Activated CD4-positive, alpha-beta T cell treated with anti-CD3 and anti-CD28 coated beads for 36 hours (primary cell): ENCODE results near the gene ATP12A. TPM values are rescaled to one million over a fixed set of nuclear protein-coding genes. Genes with fewer than 3 reads are reported as not detected.
"Not testable (repeated sequence)": the region's sequence is repeated elsewhere in the genome, so short reads cannot be mapped to it uniquely, and the experiment has no call there.

Experiments used
- ATAC-seq: fragments of 200-7000 bp; cut with Tn5 transposase; one replicate; pipeline ENCODE4 v1.10.0; 2021; ENCODE audit warnings: mild to moderate bottlenecking, moderate library complexity
- CTCF ChIA-PET: fragments of 350-600 bp; sonication (Branson Sonifier 250); formaldehyde crosslinking; loops from one replicate; lab custom pipeline; 2021; ENCODE audit warnings: antibody characterized with exemption; lab: Charles Lee
- POLR2A ChIA-PET: fragments of 350-600 bp; sonication (Branson Sonifier 250); formaldehyde crosslinking; loops from one replicate; lab custom pipeline; 2021; ENCODE audit warnings: antibody characterized with exemption, inconsistent platforms; lab: Charles Lee
- DNase-seq: peaks from one replicate; pipeline ENCODE4 v3.0.0-alpha.2; 2020
- H3K27ac Mint-ChIP-seq: one replicate; pipeline ENCODE4 v1.8.0; 2021; ENCODE audit warnings: mixed read lengths
- H3K27me3 Mint-ChIP-seq: one replicate; pipeline ENCODE4 v1.8.0; 2021; ENCODE audit warnings: mixed read lengths
- H3K36me3 Mint-ChIP-seq: one replicate; pipeline ENCODE4 v1.8.0; 2021; ENCODE audit warnings: low read depth, mixed read lengths
- H3K4me1 Mint-ChIP-seq: one replicate; pipeline ENCODE4 v1.8.0; 2021; ENCODE audit warnings: mixed read lengths
- H3K4me3 Mint-ChIP-seq: one replicate; pipeline ENCODE4 v1.8.0; 2021; ENCODE audit warnings: mild to moderate bottlenecking, moderate library complexity, mixed read lengths
- H3K9me3 Mint-ChIP-seq: one replicate; pipeline ENCODE4 v1.8.0; 2021; ENCODE audit warnings: low read depth, mixed read lengths
- intact Hi-C, 2 experiments: fragments of 100-400 bp; cut with DNase I in 1 of 2; cut with micrococcal nuclease in 1 of 2; formaldehyde crosslinking; loops; one replicate each; pipeline versions ENCODE4 v1.14.2 to v1.15.1; 2022 to 2024; cut with DNase I, micrococcal nuclease
- total RNA-seq, 2 experiments: library from RNA; stranded (reverse); gene quantifications; one replicate each; pipeline ENCODE4 v1.2.3, GENCODE V29; 2021

Gene ATP12A
- total RNA-seq, 2 experiments from 2014 or later: 0.09 to 0.16 TPM

DNA sequence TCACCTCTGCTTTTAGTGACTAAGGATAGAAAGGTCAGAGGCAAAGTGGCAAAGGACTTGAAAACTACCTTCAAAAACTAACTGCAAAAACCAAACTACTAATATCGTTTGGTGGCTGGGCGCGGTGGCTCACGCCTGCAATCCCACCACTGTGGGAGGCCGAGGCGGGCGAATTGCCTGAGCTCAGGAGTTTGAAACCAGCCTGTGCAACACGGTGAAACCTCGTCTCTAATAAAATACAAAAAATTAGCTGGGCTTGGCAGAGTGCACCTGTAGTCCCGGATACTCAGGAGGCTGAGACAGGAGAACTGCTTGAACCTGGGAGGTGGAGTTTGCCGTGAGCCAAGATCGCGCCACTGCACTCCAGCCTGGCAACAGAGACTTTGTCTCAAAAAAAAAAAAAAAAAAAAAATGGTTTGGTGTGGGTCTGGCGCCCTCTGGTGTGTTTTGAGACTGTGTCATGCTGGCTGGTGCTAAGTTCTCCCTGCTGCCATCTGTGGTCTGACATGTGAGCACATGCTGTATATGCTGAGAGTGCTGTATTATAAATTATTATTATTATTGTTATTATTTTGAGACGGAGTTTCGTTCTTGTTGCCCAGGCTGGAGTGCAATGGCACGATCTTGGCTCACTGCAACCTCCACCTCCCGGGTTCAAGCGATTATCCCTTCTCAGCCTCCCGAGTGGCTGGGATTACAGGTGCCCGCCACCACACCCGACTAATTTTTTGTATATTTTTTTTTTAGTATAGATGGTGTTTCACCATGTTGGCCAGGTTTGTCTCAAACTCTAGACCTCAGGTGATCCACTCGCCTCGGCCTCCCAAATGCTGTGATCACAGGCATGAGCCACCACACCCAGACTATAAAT is 47.8 kb downstream of the ATP12A start:
- no peaks in the 10 kb centered on the region for H3K4me1 Mint-ChIP-seq
- peak; percentile 99 for ATAC-seq
- H3K27me3 Mint-ChIP-seq: peaks cover 6% of the 10 kb centered on the region
- H3K27ac Mint-ChIP-seq: no peak overlapping the region
- H3K4me3 Mint-ChIP-seq: no peak overlapping the region
- peak; percentile 82 for DNase-seq
- H3K9me3 Mint-ChIP-seq: peaks cover 5% of the 10 kb centered on the region
- ChIA-PET CTCF (interaction anchor here (0.6 to 2.5 kb wide), 31 partner anchors 8 to 269 kb away, joined by 3 to 39 read pairs (median 4); no protein-coding TSS in a partner anchor), POLR2A (interaction anchor here (1.1 kb wide), 1 partner anchor 19 kb away, joined by 4 read pairs; no protein-coding TSS in a partner anchor)
- no peaks in the 10 kb centered on the region for H3K36me3 Mint-ChIP-seq
- intact Hi-C loops: loop anchor here (1.0 to 10.0 kb wide), 7 partner anchors 34 to 148 kb away; no protein-coding TSS in a partner anchor

DNA sequence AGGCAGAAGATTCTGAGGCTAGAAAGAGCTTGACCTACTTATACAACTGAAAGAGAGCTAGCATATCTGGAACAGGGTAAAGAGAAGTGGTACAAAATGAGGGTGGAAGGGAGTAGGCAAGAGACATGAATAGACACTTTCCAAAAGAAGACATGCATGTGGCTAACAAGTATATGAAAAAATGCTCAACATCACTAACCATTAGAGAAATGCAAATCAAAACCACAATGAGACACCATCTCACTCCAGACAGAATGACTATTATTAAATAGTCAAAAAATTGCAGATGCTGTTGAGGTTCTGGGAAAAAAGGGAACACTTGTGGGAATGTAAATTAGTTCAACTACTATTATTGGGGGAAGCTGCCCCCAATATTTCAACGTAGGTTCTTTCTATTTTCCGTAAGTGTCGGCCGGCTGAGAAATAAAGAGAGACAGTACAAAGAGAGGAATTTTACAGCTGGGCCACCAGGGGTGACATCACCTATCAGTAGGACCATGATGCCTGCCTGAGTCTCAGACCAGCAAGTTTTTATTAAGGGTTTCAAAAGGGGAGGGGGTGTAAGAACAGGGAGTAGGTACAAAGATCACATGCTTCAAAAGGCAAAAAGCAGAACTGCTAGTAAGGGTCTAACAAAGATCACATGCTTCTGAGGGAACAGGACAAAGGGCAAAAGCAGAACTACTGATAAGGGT is 50.8 kb downstream of the ATP12A start:
- H3K27me3 Mint-ChIP-seq, intact Hi-C loops, H3K4me3 Mint-ChIP-seq, H3K36me3 Mint-ChIP-seq, DNase-seq, ATAC-seq, H3K9me3 Mint-ChIP-seq, H3K4me1 Mint-ChIP-seq, H3K27ac Mint-ChIP-seq: not testable (repeated sequence)
- ChIA-PET CTCF (interaction anchor here (0.7 to 1.1 kb wide), 4 partner anchors 8 to 27 kb away, joined by 3 to 4 read pairs (median 4); no protein-coding TSS in a partner anchor), POLR2A (interaction anchor here (0.6 kb wide), 1 partner anchor 264 kb away, joined by 4 read pairs; no protein-coding TSS in a partner anchor)

DNA sequence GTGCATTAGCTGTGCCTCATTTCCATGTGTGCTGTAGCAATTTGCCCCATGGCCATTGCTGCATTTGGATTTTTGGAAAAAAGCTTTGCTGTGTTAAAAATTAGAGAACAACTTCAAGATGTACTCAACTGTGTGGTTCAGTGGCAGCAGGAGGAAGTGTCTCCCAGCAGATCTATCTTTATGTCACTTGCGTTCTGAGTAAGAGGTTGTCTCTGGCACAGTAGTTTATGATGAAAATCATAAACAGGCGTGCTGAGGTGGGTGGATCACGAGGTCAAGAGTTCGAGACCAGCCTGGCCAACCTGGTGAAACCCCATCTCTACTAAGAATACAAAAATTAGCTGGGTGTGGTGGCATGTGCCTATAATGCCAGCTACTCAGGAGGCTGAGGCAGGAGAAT is 54.7 kb downstream of the ATP12A start:
- no peak overlapping the region for H3K27ac Mint-ChIP-seq
- DNase-seq: peak; percentile 20
- H3K9me3 Mint-ChIP-seq: peaks cover 5% of the 10 kb centered on the region
- ChIA-PET CTCF (interaction anchor here (1.1 kb wide), 1 partner anchor 24 kb away, joined by 5 read pairs; no protein-coding TSS in a partner anchor), POLR2A (no interaction called here)
- no peak overlapping the region for H3K4me3 Mint-ChIP-seq
- peaks cover 4% of the 10 kb centered on the region for H3K27me3 Mint-ChIP-seq
- no peaks in the 10 kb centered on the region for H3K36me3 Mint-ChIP-seq
- H3K4me1 Mint-ChIP-seq: no peaks in the 10 kb centered on the region
- ATAC-seq: peak; percentile 42
- intact Hi-C loops: no loop called here

DNA sequence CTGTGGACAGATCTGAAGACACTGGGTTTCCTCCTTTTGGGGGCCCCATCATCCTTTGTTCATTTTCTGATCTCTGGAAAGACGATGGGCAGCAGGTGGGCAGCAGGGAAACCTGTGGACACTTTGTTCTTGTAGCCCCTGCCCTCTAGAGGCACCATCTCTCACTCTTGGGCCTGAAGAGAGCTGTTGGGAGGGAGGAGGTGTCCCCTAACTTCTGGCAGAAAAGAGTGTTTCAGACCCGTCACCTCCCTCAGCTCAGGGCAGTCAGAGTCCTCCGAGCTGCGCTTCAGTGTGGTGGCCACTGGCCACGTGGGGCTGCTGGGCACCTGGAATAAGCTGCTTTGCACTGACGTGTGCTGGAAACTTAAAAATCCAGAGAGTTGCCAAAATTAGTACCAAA is 56.8 kb downstream of the ATP12A start:
- intact Hi-C loops: no loop called here
- CTCF ChIA-PET: interaction anchor here (0.8 kb wide), 1 partner anchor 10 kb away, joined by 3 read pairs; no protein-coding TSS in a partner anchor
- ATAC-seq: no peak
- Mint-ChIP-seq H3K9me3 (no peaks in the 10 kb centered on the region), H3K4me3 (no peak overlapping the region), H3K27me3 (no peaks in the 10 kb centered on the region), H3K4me1 (no peaks in the 10 kb centered on the region), H3K27ac (no peak overlapping the region), H3K36me3 (no peaks in the 10 kb centered on the region)
- POLR2A ChIA-PET: no interaction called here
- DNase-seq: no peak

DNA sequence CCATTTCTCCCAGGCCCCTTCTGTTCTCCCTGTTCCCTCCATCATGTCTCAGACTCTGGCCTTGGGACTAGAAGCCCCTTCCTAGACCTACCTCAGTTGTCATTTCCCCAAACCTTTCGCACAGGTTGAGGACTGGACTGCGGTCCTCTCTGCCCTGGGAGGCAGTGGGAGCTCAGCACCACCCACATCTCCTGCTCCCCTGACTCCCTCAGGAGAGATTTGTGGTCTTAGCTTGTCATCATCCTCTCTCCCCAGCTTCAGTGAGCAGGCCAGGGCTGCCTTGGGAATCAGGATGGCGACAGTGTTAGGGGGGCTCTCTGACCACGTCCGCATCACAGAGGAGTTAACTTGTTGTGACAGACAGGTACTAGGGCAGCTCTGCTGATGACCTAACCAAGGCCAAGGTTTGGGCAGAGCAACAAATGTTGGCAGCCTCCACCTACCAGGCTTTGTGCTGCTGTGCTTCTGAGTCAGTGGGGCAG is 58.2 kb downstream of the ATP12A start:
- H3K27me3 Mint-ChIP-seq: peaks cover 2% of the 10 kb centered on the region
- intact Hi-C loops: no loop called here
- H3K4me3 Mint-ChIP-seq: no peak overlapping the region
- DNase-seq: no peak
- no peak for ATAC-seq
- no peaks in the 10 kb centered on the region for H3K36me3 Mint-ChIP-seq
- H3K9me3 Mint-ChIP-seq: no peaks in the 10 kb centered on the region
- no peaks in the 10 kb centered on the region for H3K4me1 Mint-ChIP-seq
- POLR2A ChIA-PET: no interaction called here
- H3K27ac Mint-ChIP-seq: no peak overlapping the region
- CTCF ChIA-PET: no interaction called here

DNA sequence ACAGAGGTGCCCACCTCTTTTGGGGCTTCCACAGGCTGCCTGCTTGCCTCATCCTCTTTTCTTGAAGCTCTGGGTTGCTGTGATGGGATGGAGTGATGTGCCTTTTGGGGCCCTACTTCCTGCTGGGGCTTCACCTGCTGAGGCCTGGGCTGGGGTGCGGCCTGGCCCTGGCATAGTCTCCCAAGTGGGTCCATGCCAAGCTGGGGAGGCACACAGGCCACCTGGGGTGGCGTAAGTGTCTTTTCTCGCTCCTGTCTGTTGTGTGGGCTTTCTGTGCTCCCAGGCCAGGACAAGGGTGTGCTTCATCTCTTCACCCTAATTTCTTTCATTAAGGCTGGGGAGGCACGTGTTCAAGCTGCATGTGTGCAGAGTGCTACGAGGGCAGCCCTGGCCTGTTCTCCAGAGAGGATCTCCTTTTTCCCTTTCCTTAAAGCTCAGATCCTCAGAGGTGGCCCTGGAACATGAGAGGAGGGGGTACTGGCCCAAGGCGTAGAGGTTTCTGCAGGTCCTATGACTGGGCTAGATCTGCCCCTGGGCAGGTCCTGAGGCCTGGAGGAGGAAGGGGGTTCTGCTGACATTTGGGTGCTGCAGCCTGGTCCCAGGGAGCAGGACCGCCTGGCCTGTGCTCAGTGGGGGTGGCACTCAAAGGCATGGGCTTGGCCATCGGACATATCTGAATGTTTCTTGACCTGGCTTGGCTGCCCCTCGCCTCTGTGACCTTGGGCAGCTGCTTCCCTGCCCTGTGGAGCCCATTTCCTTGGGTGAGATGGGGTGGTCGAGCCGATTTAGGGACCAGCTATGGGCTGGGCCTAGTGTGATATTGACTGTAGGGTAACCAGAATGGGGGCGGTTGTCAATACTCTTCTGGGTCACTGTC is 60.0 kb downstream of the ATP12A start:
- no peak overlapping the region for H3K27ac Mint-ChIP-seq
- H3K4me3 Mint-ChIP-seq: no peak overlapping the region
- ChIA-PET CTCF (interaction anchor here (0.8 to 1.4 kb wide), 6 partner anchors 13 to 228 kb away, joined by 3 to 4 read pairs (median 3); no protein-coding TSS in a partner anchor), POLR2A (no interaction called here)
- H3K9me3 Mint-ChIP-seq: no peaks in the 10 kb centered on the region
- DNase-seq (no peak), ATAC-seq (no peak)
- intact Hi-C loops: loop anchor here in 1 of 2 experiments (5.0 to 10.0 kb wide), 2 partner anchors 212 to 255 kb away; no protein-coding TSS in a partner anchor
- H3K36me3 Mint-ChIP-seq: no peaks in the 10 kb centered on the region
- H3K27me3 Mint-ChIP-seq: peaks cover 17% of the 10 kb centered on the region
- no peaks in the 10 kb centered on the region for H3K4me1 Mint-ChIP-seq

DNA sequence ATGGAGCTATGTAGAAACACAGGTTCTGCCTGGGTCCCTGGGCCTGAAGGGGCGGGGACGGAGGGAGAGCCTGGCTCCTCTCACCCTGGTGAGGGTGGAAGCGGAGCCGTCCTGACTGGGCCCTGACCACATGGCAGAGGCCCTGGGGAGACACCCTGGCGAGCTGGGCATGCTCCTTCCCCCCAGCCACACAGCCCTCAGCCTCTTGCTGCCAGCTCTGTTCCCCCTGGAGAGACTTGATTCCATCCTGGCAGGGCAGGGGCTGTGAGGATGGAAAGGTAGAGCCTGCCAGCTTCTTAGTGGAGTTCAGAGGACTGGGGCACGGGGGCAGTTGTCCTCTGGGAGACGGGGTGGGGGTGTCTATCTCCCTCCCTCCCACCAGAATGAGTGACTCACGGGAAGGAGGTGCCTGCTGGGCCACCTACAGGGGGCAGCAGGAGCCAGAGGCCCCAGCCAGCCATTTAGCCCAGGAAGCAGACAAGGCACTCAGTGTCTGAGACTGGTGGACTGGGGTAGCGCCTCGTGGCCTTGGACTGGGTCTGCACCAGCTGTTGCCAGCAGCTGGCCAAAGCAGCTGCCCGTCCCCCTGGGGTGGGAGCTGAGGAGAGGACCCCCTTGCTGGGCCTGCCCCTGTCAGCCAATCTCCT is 60.9 kb downstream of the ATP12A start:
- peak; percentile 27 for DNase-seq
- Mint-ChIP-seq H3K36me3 (no peaks in the 10 kb centered on the region), H3K4me3 (no peak overlapping the region), H3K27ac (no peak overlapping the region), H3K4me1 (no peaks in the 10 kb centered on the region), H3K9me3 (no peaks in the 10 kb centered on the region), H3K27me3 (peaks cover 20% of the 10 kb centered on the region)
- no peak for ATAC-seq
- intact Hi-C loops: loop anchor here in 1 of 2 experiments (5.0 to 10.0 kb wide), 2 partner anchors 211 to 254 kb away; no protein-coding TSS in a partner anchor
- CTCF ChIA-PET: interaction anchor here (0.8 to 1.4 kb wide), 3 partner anchors 14 to 47 kb away, joined by 3 to 4 read pairs (median 3); no protein-coding TSS in a partner anchor
- POLR2A ChIA-PET: no interaction called here

DNA sequence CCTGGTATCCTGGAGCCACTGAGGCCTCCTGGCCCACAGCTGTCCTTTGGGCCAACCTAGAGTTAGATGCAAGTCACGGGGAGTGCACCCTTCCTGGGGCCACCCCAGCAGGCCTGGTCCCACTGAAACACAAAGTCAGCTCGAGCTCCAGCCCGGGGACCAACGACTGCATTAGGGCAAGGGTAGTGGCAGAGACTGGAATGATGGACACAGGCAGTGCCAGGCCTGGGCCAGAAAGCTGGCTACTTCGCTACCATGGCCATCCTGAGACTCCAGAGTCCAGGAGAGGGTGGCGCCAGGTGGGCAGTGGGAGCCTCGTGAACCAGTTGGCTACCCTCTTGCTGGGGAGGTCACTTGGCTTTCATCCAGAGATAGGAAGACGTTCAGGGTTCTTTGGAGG is 61.6 kb downstream of the ATP12A start:
- Mint-ChIP-seq H3K36me3 (no peaks in the 10 kb centered on the region), H3K4me3 (no peak overlapping the region), H3K9me3 (no peaks in the 10 kb centered on the region), H3K27ac (no peak overlapping the region), H3K4me1 (peaks cover 2% of the 10 kb centered on the region), H3K27me3 (peaks cover 23% of the 10 kb centered on the region)
- CTCF ChIA-PET: interaction anchor here (0.6 kb wide), 1 partner anchor 329 kb away, joined by 3 read pairs; no protein-coding TSS in a partner anchor
- POLR2A ChIA-PET: no interaction called here
- DNase-seq: no peak
- no peak for ATAC-seq
- intact Hi-C loops: loop anchor here in 1 of 2 experiments (5.0 to 10.0 kb wide), 2 partner anchors 211 to 253 kb away; no protein-coding TSS in a partner anchor

DNA sequence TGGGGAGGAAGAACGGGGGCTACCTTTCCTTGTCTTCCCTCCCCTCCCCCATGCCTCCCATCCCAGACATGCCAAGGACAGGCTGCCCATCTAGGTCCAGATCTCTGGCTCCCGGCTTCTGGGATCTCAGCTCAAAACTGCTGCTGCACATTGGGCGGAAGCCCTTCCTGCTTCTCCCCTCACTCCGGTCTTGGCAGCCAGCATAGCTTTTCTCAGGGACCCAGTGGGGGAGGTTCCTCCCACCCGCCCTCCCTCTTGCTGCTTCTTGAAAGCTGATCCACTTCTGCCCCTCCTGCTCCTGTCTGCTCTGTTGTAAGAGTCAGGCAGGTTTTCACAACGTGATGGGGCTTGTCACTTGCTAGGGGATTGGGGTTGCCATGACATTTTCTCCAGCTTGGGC is 62.1 kb downstream of the ATP12A start:
- Mint-ChIP-seq H3K4me1 (peaks cover 5% of the 10 kb centered on the region), H3K27ac (no peak overlapping the region), H3K4me3 (no peak overlapping the region), H3K36me3 (no peaks in the 10 kb centered on the region), H3K9me3 (no peaks in the 10 kb centered on the region), H3K27me3 (peaks cover 27% of the 10 kb centered on the region)
- intact Hi-C loops: loop anchor here in 1 of 2 experiments (5.0 to 10.0 kb wide), 2 partner anchors 210 to 253 kb away; no protein-coding TSS in a partner anchor
- DNase-seq: no peak
- no peak for ATAC-seq
- CTCF ChIA-PET: interaction anchor here (0.6 kb wide), 1 partner anchor 328 kb away, joined by 3 read pairs; no protein-coding TSS in a partner anchor
- POLR2A ChIA-PET: no interaction called here

DNA sequence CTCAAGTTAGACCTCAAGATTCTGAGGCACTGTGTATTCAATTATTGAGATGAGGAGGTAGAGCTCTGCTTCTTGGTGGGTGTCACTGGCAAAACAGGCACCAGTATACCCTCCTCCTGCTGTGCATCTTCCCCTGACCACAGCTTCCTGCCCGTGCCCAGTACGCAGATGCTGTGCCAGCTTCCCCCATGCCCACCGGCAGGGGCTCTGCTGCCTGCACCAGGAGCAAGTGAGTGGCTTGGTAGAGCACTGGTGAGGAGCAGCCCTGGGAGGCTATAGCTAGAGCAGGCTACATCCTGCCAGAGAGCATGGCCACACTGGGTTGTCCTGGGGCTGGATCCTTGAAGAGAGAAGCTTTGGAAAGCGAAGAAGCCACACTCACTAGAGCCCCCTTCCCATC is 62.8 kb downstream of the ATP12A start:
- intact Hi-C loops: loop anchor here in 1 of 2 experiments (5.0 to 10.0 kb wide), 2 partner anchors 209 to 252 kb away; no protein-coding TSS in a partner anchor

More for the DNA sequence above, 62.8 kb downstream of the ATP12A start:
- DNase-seq: no peak
- peaks cover 7% of the 10 kb centered on the region for H3K4me1 Mint-ChIP-seq
- H3K27me3 Mint-ChIP-seq: peaks cover 30% of the 10 kb centered on the region
- H3K27ac Mint-ChIP-seq: no peak overlapping the region
- H3K36me3 Mint-ChIP-seq: no peaks in the 10 kb centered on the region
- ChIA-PET CTCF (interaction anchor here (0.6 to 1.4 kb wide), 2 partner anchors 252 to 371 kb away, joined by 3 read pairs; no protein-coding TSS in a partner anchor), POLR2A (no interaction called here)
- H3K9me3 Mint-ChIP-seq: no peaks in the 10 kb centered on the region
- ATAC-seq: no peak
- no peak overlapping the region for H3K4me3 Mint-ChIP-seq
